ENCODE measurements around the gene DARS2. TPM values are rescaled to one million over a fixed set of nuclear protein-coding genes. Genes with fewer than 3 reads are reported as not detected.

Gene DARS2
- total and polyA plus RNA-seq, 10 of the 15 experiments (the other 5 are each of a cell fraction or from before 2014, with no cell fraction given), result 23.9 to 69.7 (median 37.3) TPM

- TF ChIP-seq, protein P1, sequence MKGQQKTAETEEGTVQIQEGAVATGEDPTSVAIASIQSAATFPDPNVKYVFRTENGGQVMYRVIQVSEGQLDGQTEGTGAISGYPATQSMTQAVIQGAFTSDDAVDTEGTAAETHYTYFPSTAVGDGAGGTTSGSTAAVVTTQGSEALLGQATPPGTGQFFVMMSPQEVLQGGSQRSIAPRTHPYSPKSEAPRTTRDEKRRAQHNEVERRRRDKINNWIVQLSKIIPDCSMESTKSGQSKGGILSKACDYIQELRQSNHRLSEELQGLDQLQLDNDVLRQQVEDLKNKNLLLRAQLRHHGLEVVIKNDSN (IDR thresholded peaks at IDR 0.05; ENCODE audit: borderline replicate concordance, extremely low read length, insufficient read depth, low read depth, low read length), result no peak
- no peak for TF ChIP-seq E2F4 (IDR thresholded peaks at IDR 0.05; ENCODE audit: low read depth, low read length)
Measured at GRCh38 chr1:173869021-173869359, 44.5 kb downstream of the DARS2 start (continued).

DNA sequence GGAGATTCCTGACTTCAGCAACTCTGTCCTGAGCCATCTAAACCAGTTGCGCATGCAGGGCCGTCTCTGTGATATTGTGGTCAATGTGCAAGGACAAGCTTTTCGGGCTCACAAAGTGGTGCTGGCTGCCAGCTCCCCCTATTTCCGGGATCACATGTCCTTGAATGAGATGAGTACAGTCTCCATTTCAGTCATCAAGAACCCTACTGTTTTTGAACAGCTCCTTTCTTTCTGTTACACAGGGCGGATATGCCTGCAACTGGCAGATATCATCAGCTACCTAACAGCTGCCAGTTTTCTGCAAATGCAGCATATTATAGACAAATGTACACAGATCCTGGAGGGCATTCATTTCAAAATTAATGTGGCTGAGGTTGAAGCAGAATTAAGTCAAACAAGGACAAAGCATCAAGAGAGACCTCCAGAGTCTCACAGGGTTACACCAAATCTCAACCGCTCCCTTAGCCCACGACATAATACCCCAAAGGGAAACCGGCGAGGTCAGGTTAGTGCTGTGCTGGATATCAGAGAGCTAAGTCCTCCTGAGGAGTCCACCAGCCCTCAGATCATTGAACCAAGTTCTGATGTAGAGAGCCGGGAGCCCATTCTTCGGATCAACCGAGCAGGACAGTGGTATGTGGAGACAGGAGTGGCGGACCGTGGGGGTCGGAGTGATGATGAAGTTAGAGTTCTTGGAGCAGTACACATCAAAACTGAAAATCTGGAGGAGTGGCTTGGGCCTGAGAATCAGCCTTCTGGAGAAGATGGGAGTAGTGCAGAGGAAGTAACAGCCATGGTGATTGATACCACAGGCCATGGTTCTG is 46.0 kb downstream of the DARS2 start:
- Histone ChIP-seq H3K36me3 (ENCODE audit: control insufficient read depth in 2 of 2, insufficient read depth in 2 of 2, low read length in 1 of 2) (peaks cover 4 to 14% of the 10 kb centered on the region in 2 experiments; a peak in 3 of 4 replicates), H2AFZ (ENCODE audit: control insufficient read depth, low read depth, low read length) (peak overlapping the region; percentile 77), H3K4me1 (ENCODE audit: control insufficient read depth, insufficient read depth, low read length) (peaks cover 15% of the 10 kb centered on the region), H3K9ac (ENCODE audit: control insufficient read depth, insufficient read depth, low read length) (peak overlapping the region; percentile 43; the same call in 1 of the 2 replicates), H3K79me2 (ENCODE audit: control insufficient read depth, insufficient read depth, low read length) (peaks cover 29% of the 10 kb centered on the region), H3K4me3 (peak overlapping the region; percentile 91; the same call in 1 of the 2 replicates), H3K4me2 (ENCODE audit: control insufficient read depth, insufficient read depth) (peak overlapping the region; percentile 95), H3K9me3 (replicated peaks; ENCODE audit: control insufficient read depth, insufficient read depth, low read length) (no peaks in the 10 kb centered on the region), H4K20me1 (ENCODE audit: control insufficient read depth, insufficient read depth) (no peaks in the 10 kb centered on the region), H3K27ac (ENCODE audit: control insufficient read depth, insufficient read depth) (peak overlapping the region; percentile 89), H3K27me3 (replicated peaks in 1 of 2; ENCODE audit: control insufficient read depth in 2 of 2, insufficient read depth in 2 of 2, low read length in 1 of 2) (no peaks in the 10 kb centered on the region)
- ChIA-PET SMC1A (ENCODE audit: uncharacterized antibody, unreplicated experiment) (interaction anchor here (1.0 to 3.1 kb wide), 4 partner anchors 19 to 440 kb away, joined by 3 to 11 read pairs (median 6); partner anchors contain the start of genes CENPL and DARS2), RAD21 (ENCODE audit: unreplicated experiment) (interaction anchor here (1.1 to 2.7 kb wide), 4 partner anchors 10 to 460 kb away, joined by 3 to 9 read pairs (median 6); partner anchors contain the start of gene KLHL20), CTCF (interaction anchor here (1.1 to 2.0 kb wide), 4 partner anchors 10 to 441 kb away, joined by 3 to 6 read pairs (median 4); partner anchors contain the start of genes CENPL and DARS2), POLR2A (interaction anchor here (1.0 to 3.3 kb wide), 2 partner anchors 27 to 46 kb away, joined by 3 to 17 read pairs; partner anchors contain the start of genes CENPL and DARS2)
- intact Hi-C loops (cut with micrococcal nuclease; ENCODE audit: unreplicated experiment) (no loop called here), in situ Hi-C loops (cut with MboI) (no loop called here)
- ATAC-seq (peak; percentile 12), FAIRE-seq (peak; percentile 44), DNase-seq (ENCODE audit: low read depth, low spot score) (peak; percentile 53)
- WGBS (ENCODE audit: insufficient coverage, insufficient replicate concordance, low lambda C conversion rate, missing lambda C conversion rate), result 32% methylated on average over 15 of the region's 15 CpGs
- TSS peak; percentile 56 for BruUV-seq (replicated peaks)
- TF ChIP-seq IKZF2 (IDR thresholded peaks at IDR 0.05) (peak in 1 of 2 experiments; percentile 45; a peak in 1 of 4 replicates), RAD51 (IDR thresholded peaks at IDR 0.05) (peak; percentile 71; the same call in 1 of the 2 replicates), NR2C2 (IDR thresholded peaks at IDR 0.05; ENCODE audit: borderline replicate concordance, control insufficient read depth, insufficient read length, low read depth) (no peak), EED (IDR thresholded peaks at IDR 0.05; ENCODE audit: low read depth) (peak; percentile 49), BMI1 (IDR thresholded peaks at IDR 0.05; ENCODE audit: borderline replicate concordance) (no peak), EZH2 (IDR thresholded peaks at IDR 0.05; ENCODE audit: borderline replicate concordance, control insufficient read depth, low read depth, low read length) (no peak), YY1 (IDR thresholded peaks at IDR 0.05; ENCODE audit: low read depth, low read length) (peak; percentile 15; the same call in 1 of the 2 replicates), EGR1 (IDR thresholded peaks at IDR 0.05; ENCODE audit: borderline replicate concordance in 1 of 2, low read depth in 2 of 2, low read length in 2 of 2) (0 out of 3 replicates have a peak, but pooled peaks of 1 of the 2 experiments have one; percentile 23), BRCA1 (IDR thresholded peaks at IDR 0.05; ENCODE audit: low read depth, low read length) (no peak), SPI1 (IDR thresholded peaks at IDR 0.05; ENCODE audit: borderline replicate concordance, insufficient read depth, low read depth, low read length) (no peak), JUND (IDR thresholded peaks at IDR 0.05; ENCODE audit: low read depth, low read length) (0 out of 2 replicates have a peak, but pooled peaks have one; percentile 13)
- TF ChIP-seq, protein P2, sequence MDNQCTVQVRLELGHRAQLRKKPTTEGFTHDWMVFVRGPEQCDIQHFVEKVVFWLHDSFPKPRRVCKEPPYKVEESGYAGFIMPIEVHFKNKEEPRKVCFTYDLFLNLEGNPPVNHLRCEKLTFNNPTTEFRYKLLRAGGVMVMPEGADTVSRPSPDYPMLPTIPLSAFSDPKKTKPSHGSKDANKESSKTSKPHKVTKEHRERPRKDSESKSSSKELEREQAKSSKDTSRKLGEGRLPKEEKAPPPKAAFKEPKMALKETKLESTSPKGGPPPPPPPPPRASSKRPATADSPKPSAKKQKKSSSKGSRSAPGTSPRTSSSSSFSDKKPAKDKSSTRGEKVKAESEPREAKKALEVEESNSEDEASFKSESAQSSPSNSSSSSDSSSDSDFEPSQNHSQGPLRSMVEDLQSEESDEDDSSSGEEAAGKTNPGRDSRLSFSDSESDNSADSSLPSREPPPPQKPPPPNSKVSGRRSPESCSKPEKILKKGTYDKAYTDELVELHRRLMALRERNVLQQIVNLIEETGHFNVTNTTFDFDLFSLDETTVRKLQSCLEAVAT (IDR thresholded peaks at IDR 0.05), result 0 out of 2 replicates have a peak, but pooled peaks have one; percentile 24
- TF ChIP-seq, protein P3, sequence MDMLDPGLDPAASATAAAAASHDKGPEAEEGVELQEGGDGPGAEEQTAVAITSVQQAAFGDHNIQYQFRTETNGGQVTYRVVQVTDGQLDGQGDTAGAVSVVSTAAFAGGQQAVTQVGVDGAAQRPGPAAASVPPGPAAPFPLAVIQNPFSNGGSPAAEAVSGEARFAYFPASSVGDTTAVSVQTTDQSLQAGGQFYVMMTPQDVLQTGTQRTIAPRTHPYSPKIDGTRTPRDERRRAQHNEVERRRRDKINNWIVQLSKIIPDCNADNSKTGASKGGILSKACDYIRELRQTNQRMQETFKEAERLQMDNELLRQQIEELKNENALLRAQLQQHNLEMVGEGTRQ (IDR thresholded peaks at IDR 0.05; ENCODE audit: borderline replicate concordance, low read depth, low read length), result peak; percentile 25; the same call in 1 of the 2 replicates

Data from GM12878 (cell line).